PC-3 (cell line): ENCODE measurements around the gene SLC5A10.
"Not testable (repeated sequence)": the region's sequence is repeated elsewhere in the genome, so short reads cannot be mapped to it uniquely, and the experiment has no call there.

Source experiments
- EZH2 ChIP-seq: fragments of 300-600 bp; sonication (generic); IDR thresholded peaks from one replicate; pipeline ENCODE4 v1.6.1; 2017; ENCODE audit warnings: antibody characterized with exemption, mild to moderate bottlenecking, low read length; ENCODE audit not compliant: unreplicated experiment
- EZH2phosphoT487 ChIP-seq: fragments of 300-600 bp; sonication (generic); IDR thresholded peaks from 2 replicates; pipeline ENCODE4 v1.6.1; 2018; ENCODE audit warnings: mild to moderate bottlenecking, antibody characterized with exemption, low read length, borderline replicate concordance
- TF ChIP-seq, protein P1 (sequence below): fragments of 300-600 bp; sonication (generic); conservative IDR thresholded peaks from 2 replicates; pipeline ENCODE4 v1.5.1; 2017; ENCODE audit warnings: antibody characterized with exemption, low read depth, mild to moderate bottlenecking, low read length

DNA sequence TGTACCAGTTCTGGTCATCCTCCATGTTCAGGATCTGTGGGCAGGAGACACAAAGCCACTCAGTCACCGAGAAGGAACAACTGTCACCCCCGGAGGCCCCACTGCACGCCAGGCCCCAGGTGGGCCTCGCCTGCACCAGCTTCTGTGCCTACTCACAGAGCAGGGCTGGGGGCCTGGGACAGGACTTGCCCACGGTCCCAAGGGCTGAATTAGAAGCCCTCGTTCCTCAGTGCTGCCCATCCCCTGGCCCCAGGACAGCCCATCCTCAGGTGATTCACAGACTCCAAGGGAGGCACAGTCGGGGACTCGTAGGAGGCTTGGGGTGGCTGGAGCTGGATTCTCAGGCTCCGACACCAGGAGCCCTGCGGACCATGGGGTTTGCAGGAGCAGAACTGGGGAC lies 89.9 kb downstream of the SLC5A10 start:
- TF ChIP-seq, protein P1, sequence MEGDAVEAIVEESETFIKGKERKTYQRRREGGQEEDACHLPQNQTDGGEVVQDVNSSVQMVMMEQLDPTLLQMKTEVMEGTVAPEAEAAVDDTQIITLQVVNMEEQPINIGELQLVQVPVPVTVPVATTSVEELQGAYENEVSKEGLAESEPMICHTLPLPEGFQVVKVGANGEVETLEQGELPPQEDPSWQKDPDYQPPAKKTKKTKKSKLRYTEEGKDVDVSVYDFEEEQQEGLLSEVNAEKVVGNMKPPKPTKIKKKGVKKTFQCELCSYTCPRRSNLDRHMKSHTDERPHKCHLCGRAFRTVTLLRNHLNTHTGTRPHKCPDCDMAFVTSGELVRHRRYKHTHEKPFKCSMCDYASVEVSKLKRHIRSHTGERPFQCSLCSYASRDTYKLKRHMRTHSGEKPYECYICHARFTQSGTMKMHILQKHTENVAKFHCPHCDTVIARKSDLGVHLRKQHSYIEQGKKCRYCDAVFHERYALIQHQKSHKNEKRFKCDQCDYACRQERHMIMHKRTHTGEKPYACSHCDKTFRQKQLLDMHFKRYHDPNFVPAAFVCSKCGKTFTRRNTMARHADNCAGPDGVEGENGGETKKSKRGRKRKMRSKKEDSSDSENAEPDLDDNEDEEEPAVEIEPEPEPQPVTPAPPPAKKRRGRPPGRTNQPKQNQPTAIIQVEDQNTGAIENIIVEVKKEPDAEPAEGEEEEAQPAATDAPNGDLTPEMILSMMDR, result not testable (repeated sequence)
- not testable (repeated sequence) for TF ChIP-seq EZH2phosphoT487, EZH2
